Measurements from ENCODE around the gene RND3. TPM values are rescaled to one million over a fixed set of nuclear protein-coding genes. Genes with fewer than 3 reads are reported as not detected.
A peak's percentile ranks its signal among the peaks of the same experiment; 100 is the strongest.

The RND3 gene
- total and polyA plus RNA-seq, 2 of the 13 experiments (the other 11 are each of a cell fraction or from before 2014, with no cell fraction given): 0.13 to 0.42 TPM

DNA sequence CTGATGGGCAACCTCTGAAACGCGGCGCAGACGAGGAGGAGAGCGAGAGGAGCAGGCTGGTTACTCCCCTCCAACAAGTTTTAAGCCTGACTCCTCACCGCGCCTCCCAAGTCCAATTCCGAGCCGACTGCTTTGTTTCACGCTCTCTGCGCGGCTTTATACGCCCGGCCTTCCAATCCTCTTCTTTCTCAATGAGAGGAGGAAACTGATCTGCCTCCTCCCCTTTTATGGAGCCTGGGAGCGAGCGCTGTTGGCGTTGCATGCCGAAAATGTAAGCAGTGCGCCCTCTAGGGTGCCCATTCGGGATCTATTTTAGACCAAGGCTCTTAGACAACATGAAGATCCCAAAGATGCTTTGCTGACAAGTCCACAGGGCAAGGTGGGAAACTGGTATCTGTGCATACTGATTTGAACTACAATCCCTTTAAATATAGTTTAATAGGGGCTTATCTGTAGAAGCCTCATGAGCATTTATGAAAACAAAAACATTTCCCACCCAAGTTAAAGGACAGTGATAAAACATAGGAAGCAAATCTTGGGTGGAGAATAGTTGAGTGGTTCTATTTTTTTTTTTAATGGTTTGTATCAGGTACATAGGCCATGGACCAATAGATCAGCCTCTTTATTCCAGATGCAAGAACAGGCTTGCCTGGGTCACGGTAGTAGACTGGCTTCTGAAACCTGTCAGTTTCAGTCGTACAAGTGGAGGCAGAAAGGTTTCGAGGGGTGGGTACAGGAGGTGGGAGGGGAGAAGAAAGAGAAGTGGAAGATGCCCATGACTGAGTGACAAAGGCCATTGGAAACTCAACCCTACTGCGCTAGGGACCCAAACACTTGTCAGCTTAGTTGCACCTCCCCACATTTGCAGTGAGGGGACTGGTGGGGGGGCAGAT lies at the start of gene RND3 (continued):
- TF ChIP-seq, protein P1, sequence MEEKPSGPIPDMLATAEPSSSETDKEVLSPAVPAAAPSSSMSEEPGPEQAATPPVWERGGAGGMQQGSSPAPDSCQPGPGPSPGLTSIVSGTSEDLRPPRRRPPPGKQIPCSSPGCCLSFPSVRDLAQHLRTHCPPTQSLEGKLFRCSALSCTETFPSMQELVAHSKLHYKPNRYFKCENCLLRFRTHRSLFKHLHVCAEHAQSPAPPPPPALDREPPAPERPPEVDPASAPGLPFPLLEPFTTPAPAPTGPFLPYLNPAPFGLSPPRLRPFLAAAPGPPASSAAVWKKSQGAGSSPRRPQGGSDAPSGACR (CRISPR knock-in tag; IDR thresholded peaks at IDR 0.05): no peak
- no peak for TF ChIP-seq MAF1 (CRISPR knock-in tag; IDR thresholded peaks at IDR 0.05; ENCODE audit: borderline replicate concordance)
- no peak for TF ChIP-seq YEATS2 (CRISPR knock-in tag; IDR thresholded peaks at IDR 0.05; ENCODE audit: borderline replicate concordance)
- TF ChIP-seq, protein P2, sequence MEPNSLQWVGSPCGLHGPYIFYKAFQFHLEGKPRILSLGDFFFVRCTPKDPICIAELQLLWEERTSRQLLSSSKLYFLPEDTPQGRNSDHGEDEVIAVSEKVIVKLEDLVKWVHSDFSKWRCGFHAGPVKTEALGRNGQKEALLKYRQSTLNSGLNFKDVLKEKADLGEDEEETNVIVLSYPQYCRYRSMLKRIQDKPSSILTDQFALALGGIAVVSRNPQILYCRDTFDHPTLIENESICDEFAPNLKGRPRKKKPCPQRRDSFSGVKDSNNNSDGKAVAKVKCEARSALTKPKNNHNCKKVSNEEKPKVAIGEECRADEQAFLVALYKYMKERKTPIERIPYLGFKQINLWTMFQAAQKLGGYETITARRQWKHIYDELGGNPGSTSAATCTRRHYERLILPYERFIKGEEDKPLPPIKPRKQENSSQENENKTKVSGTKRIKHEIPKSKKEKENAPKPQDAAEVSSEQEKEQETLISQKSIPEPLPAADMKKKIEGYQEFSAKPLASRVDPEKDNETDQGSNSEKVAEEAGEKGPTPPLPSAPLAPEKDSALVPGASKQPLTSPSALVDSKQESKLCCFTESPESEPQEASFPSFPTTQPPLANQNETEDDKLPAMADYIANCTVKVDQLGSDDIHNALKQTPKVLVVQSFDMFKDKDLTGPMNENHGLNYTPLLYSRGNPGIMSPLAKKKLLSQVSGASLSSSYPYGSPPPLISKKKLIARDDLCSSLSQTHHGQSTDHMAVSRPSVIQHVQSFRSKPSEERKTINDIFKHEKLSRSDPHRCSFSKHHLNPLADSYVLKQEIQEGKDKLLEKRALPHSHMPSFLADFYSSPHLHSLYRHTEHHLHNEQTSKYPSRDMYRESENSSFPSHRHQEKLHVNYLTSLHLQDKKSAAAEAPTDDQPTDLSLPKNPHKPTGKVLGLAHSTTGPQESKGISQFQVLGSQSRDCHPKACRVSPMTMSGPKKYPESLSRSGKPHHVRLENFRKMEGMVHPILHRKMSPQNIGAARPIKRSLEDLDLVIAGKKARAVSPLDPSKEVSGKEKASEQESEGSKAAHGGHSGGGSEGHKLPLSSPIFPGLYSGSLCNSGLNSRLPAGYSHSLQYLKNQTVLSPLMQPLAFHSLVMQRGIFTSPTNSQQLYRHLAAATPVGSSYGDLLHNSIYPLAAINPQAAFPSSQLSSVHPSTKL (CRISPR knock-in tag; IDR thresholded peaks at IDR 0.05): peak; percentile 45; the same call in 1 of the 2 replicates
- TF ChIP-seq YY1 (IDR thresholded peaks at IDR 0.05; ENCODE audit: insufficient read depth, insufficient replicate concordance, low read depth, low read length): no peak
- TF ChIP-seq PHF8 (CRISPR knock-in tag; IDR thresholded peaks at IDR 0.05): no peak
- no peak for TF ChIP-seq ZNF101 (CRISPR knock-in tag; IDR thresholded peaks at IDR 0.05; ENCODE audit: borderline replicate concordance, low read depth)
- TF ChIP-seq ZMYM4 (CRISPR knock-in tag; IDR thresholded peaks at IDR 0.05): peak; percentile 56; the same call in 1 of the 2 replicates
- no peak for TF ChIP-seq ZFP90 (CRISPR knock-in tag; IDR thresholded peaks at IDR 0.05; ENCODE audit: borderline replicate concordance)

Measured in HepG2 (cell line).